ENCODE data around the gene DNAJB14. TPM values are rescaled to one million over a fixed set of nuclear protein-coding genes. Genes with fewer than 3 reads are reported as not detected.

DNAJB14 gene
- total RNA-seq, 1 donor from 2014 or later, result 60.5 TPM

- H3K9ac ChIP-seq (ENCODE audit: low read length), result no peak overlapping the region
- Mint-ChIP-seq H3K27me3 (ENCODE audit: low read depth, unreplicated experiment) (no peaks in the 10 kb centered on the region), H3K9me3 (ENCODE audit: unreplicated experiment) (no peaks in the 10 kb centered on the region), H3K4me3 (ENCODE audit: unreplicated experiment) (no peak overlapping the region), H3K4me1 (ENCODE audit: low read depth, unreplicated experiment) (peaks cover 12% of the 10 kb centered on the region), H3K36me3 (ENCODE audit: low read depth, unreplicated experiment) (no peaks in the 10 kb centered on the region), H3K27ac (ENCODE audit: unreplicated experiment) (no peak overlapping the region)
- no peaks in the 10 kb centered on the region for H3K9me3 ChIP-seq (ENCODE audit: insufficient read depth, low read depth, low read length)
- H3K36me3 ChIP-seq (ENCODE audit: insufficient read depth, low read length), result no peaks in the 10 kb centered on the region
- no peak overlapping the region for H3K4me2 ChIP-seq (ENCODE audit: low read length)
- H3K4me1 ChIP-seq (ENCODE audit: insufficient read depth, low read length), result no peaks in the 10 kb centered on the region
- no peaks in the 10 kb centered on the region for H3K79me2 ChIP-seq (ENCODE audit: insufficient read depth, low read length)
- FAIRE-seq (no peak), DNase-seq (ENCODE audit: low read depth) (no peak)
- no peak overlapping the region for H3K27ac ChIP-seq (ENCODE audit: low read depth, low read length)
- no peak for TF ChIP-seq CTCF (IDR thresholded peaks at IDR 0.05; ENCODE audit: insufficient read depth, low read depth, low read length)
- TF ChIP-seq EZH2 (IDR thresholded peaks at IDR 0.05; ENCODE audit: insufficient read depth, low read length), result no peak
- no peaks in the 10 kb centered on the region for H3K27me3 ChIP-seq (ENCODE audit: insufficient read depth, low read length)
- no peak overlapping the region for H3K4me3 ChIP-seq (ENCODE audit: insufficient read depth, low read depth, low read length)
- no peaks in the 10 kb centered on the region for H4K20me1 ChIP-seq (ENCODE audit: insufficient read depth, low read length)
- no peak overlapping the region for H2AFZ ChIP-seq (ENCODE audit: low read depth, low read length)
Measured at GRCh38 chr4:99857307-99857706, 89.1 kb downstream of the DNAJB14 start.

GRCh38 chr4:99856166-99856565, 90.3 kb downstream of the DNAJB14 start:
- Histone ChIP-seq H3K4me1 (ENCODE audit: insufficient read depth, low read length) (no peaks in the 10 kb centered on the region), H3K27me3 (ENCODE audit: insufficient read depth, low read length) (no peaks in the 10 kb centered on the region), H3K4me2 (ENCODE audit: low read length) (no peak overlapping the region), H3K9me3 (ENCODE audit: insufficient read depth, low read depth, low read length) (no peaks in the 10 kb centered on the region), H3K79me2 (ENCODE audit: insufficient read depth, low read length) (no peaks in the 10 kb centered on the region), H4K20me1 (ENCODE audit: insufficient read depth, low read length) (no peaks in the 10 kb centered on the region), H3K9ac (ENCODE audit: low read length) (no peak overlapping the region), H3K27ac (ENCODE audit: low read depth, low read length) (no peak overlapping the region), H3K36me3 (ENCODE audit: insufficient read depth, low read length) (no peaks in the 10 kb centered on the region), H3K4me3 (ENCODE audit: insufficient read depth, low read depth, low read length) (no peak overlapping the region), H2AFZ (ENCODE audit: low read depth, low read length) (no peak overlapping the region)
- DNase-seq (ENCODE audit: low read depth) (peak; percentile 2), FAIRE-seq (no peak)
- H3K9me3 Mint-ChIP-seq (ENCODE audit: unreplicated experiment), result no peaks in the 10 kb centered on the region
- no peak overlapping the region for H3K4me3 Mint-ChIP-seq (ENCODE audit: unreplicated experiment)
- no peak for TF ChIP-seq CTCF (IDR thresholded peaks at IDR 0.05; ENCODE audit: insufficient read depth, low read depth, low read length)
- peaks cover 12% of the 10 kb centered on the region for H3K4me1 Mint-ChIP-seq (ENCODE audit: low read depth, unreplicated experiment)
- no peaks in the 10 kb centered on the region for H3K36me3 Mint-ChIP-seq (ENCODE audit: low read depth, unreplicated experiment)
- no peaks in the 10 kb centered on the region for H3K27me3 Mint-ChIP-seq (ENCODE audit: low read depth, unreplicated experiment)
- peak overlapping the region; percentile 35 for H3K27ac Mint-ChIP-seq (ENCODE audit: unreplicated experiment)

GRCh38 chr4:99855678-99856077, 90.7 kb downstream of the DNAJB14 start:
- peaks cover 12% of the 10 kb centered on the region for H3K4me1 Mint-ChIP-seq (ENCODE audit: low read depth, unreplicated experiment)
- no peak overlapping the region for H3K4me2 ChIP-seq (ENCODE audit: low read length)
- H3K36me3 Mint-ChIP-seq (ENCODE audit: low read depth, unreplicated experiment), result no peaks in the 10 kb centered on the region
- FAIRE-seq (no peak), DNase-seq (ENCODE audit: low read depth) (no peak)
- no peak overlapping the region for H3K4me3 Mint-ChIP-seq (ENCODE audit: unreplicated experiment)
- H4K20me1 ChIP-seq (ENCODE audit: insufficient read depth, low read length), result no peaks in the 10 kb centered on the region
- H3K27ac Mint-ChIP-seq (ENCODE audit: unreplicated experiment), result no peak overlapping the region
- no peaks in the 10 kb centered on the region for H3K27me3 Mint-ChIP-seq (ENCODE audit: low read depth, unreplicated experiment)
- H3K4me1 ChIP-seq (ENCODE audit: insufficient read depth, low read length), result no peaks in the 10 kb centered on the region
- H3K9ac ChIP-seq (ENCODE audit: low read length), result no peak overlapping the region
- H3K9me3 ChIP-seq (ENCODE audit: insufficient read depth, low read depth, low read length), result no peaks in the 10 kb centered on the region
- no peak for TF ChIP-seq EZH2 (IDR thresholded peaks at IDR 0.05; ENCODE audit: insufficient read depth, low read length)
- TF ChIP-seq CTCF (IDR thresholded peaks at IDR 0.05; ENCODE audit: insufficient read depth, low read depth, low read length), result no peak
- H3K27me3 ChIP-seq (ENCODE audit: insufficient read depth, low read length), result no peaks in the 10 kb centered on the region
- no peak overlapping the region for H3K27ac ChIP-seq (ENCODE audit: low read depth, low read length)
- no peaks in the 10 kb centered on the region for H3K79me2 ChIP-seq (ENCODE audit: insufficient read depth, low read length)
- H2AFZ ChIP-seq (ENCODE audit: low read depth, low read length), result no peak overlapping the region
- no peaks in the 10 kb centered on the region for H3K9me3 Mint-ChIP-seq (ENCODE audit: unreplicated experiment)
- no peak overlapping the region for H3K4me3 ChIP-seq (ENCODE audit: insufficient read depth, low read depth, low read length)
- no peaks in the 10 kb centered on the region for H3K36me3 ChIP-seq (ENCODE audit: insufficient read depth, low read length)

Data from astrocyte (in vitro differentiated cells and primary cell).